Central memory CD8-positive, alpha-beta T cell (primary cell): ENCODE measurements around the gene USP20.
A peak's percentile ranks its signal among the peaks of the same experiment; 100 is the strongest.

Experiments used
- ATAC-seq: fragments of 150-1000 bp; cut with Tn5 transposase; replicated peaks from 2 replicates; pipeline ENCODE4 v1.10.0; 2022; ENCODE audit warnings: mild to moderate bottlenecking, moderate FRiP score, moderate number of reproducible peaks; ENCODE audit not compliant: poor library complexity, severe bottlenecking; ENCODE audit errors: extremely low read depth
- DNase-seq, 2 donors: peaks; one replicate each; pipeline ENCODE4 v3.0.0; 2021; ENCODE audit warnings: low spot score in 2 of 2
- H3K27ac Mint-ChIP-seq: one replicate; pipeline ENCODE4 v1.8.0; 2022; ENCODE audit warnings: low read depth, mild to moderate bottlenecking, moderate library complexity, mixed read lengths
- H3K27me3 Mint-ChIP-seq: one replicate; pipeline ENCODE4 v1.8.0; 2022; ENCODE audit warnings: mixed read lengths
- H3K36me3 Mint-ChIP-seq: one replicate; pipeline ENCODE4 v1.8.0; 2022; ENCODE audit warnings: mild to moderate bottlenecking, moderate library complexity, mixed read lengths; ENCODE audit not compliant: insufficient read depth
- H3K4me1 Mint-ChIP-seq: one replicate; pipeline ENCODE4 v1.8.0; 2022; ENCODE audit warnings: mixed read lengths
- H3K4me3 Mint-ChIP-seq: one replicate; pipeline ENCODE4 v1.8.0; 2022; ENCODE audit warnings: mild to moderate bottlenecking, moderate library complexity, mixed read lengths
- H3K9me3 Mint-ChIP-seq: one replicate; pipeline ENCODE4 v1.8.0; 2022; ENCODE audit warnings: mixed read lengths

The USP20 gene

DNA sequence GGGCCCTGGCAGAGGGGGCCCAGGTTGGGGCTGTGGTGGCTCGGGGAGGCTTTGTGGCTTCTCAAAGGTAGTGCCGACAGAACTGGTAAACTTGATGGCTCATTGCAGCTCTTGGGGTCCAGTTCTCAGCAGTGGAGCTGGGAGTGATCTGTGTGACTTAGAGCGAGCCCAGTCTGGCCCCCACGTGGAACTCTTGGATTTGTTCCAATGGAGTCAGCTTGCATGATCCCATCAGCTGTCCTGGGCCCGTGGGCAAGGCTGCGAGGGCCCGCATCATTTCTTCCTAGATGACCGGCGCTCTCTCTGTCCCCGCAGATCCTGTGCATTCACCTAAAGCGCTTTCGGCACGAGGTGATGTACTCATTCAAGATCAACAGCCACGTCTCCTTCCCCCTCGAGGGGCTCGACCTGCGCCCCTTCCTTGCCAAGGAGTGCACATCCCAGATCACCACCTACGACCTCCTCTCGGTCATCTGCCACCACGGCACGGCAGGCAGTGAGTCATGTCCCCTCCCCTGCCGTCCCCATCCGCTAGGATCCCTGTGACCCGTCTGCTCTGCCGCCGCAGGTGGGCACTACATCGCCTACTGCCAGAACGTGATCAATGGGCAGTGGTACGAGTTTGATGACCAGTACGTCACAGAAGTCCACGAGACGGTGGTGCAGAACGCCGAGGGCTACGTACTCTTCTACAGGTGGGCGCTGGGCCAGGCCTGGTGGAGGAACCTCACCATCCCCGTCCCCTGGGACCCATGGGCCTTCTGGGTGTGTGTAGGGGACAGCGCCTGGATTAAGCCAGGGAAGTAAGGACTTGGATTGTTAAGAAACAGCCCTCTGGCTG lies 39.2 kb downstream of the USP20 start:
- ATAC-seq (no peak), DNase-seq (no peak)
- Mint-ChIP-seq H3K9me3 (no peaks in the 10 kb centered on the region), H3K36me3 (peaks cover 44% of the 10 kb centered on the region), H3K27me3 (no peaks in the 10 kb centered on the region), H3K4me1 (peaks cover 43% of the 10 kb centered on the region), H3K4me3 (peak overlapping the region; percentile 19), H3K27ac (peak overlapping the region; percentile 91)

DNA sequence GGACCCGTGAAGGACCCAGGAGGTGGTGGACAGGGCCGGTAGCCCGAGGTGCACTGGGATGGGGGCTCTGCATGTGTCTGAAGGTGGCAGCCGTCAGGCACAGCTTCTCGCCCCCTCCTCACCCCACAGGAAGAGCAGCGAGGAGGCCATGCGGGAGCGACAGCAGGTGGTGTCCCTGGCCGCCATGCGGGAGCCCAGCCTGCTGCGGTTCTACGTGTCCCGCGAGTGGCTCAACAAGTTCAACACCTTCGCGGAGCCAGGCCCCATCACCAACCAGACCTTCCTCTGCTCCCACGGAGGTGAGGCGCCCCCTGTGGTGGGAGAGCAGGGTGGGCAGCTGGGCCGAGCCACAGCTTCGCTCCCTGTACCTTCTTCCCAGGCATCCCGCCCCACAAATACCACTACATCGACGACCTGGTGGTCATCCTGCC lies 39.9 kb downstream of the USP20 start:
- ATAC-seq: no peak

DNA sequence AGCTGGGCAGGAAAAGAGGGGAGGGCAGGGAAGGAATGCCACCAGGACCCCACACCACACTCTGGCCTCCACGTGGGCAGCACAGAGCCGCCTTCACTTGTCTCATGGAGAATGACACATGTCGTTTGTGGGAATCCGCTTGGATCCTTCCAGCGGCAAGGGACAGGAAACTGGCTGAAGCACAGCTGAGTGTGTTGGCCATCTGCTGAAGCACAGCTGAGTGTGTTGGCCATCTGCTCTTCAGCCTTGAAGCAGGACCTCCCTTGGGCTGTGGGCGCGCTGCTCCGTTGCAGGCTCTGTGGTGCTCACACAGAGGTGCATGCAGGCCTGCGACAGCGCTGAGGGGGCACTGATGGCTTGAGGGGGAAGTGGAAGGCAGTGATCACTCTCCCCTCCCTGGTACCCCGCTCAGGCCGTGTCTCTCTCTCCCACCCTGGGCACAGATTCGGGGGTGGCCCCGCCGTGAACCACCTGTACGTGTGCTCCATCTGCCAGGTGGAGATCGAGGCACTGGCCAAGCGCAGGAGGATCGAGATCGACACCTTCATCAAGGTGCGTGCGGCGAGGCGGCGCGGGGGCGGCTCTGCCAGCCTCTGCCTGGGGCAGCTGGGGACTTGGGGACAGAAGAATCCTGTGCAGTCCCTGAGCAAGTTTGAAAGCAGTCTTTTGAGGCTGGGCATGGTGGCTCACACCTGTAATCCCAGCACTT lies 40.6 kb downstream of the USP20 start:
- Mint-ChIP-seq H3K9me3 (no peaks in the 10 kb centered on the region), H3K27ac (no peak overlapping the region), H3K4me3 (no peak overlapping the region), H3K4me1 (peaks cover 31% of the 10 kb centered on the region), H3K27me3 (no peaks in the 10 kb centered on the region), H3K36me3 (peaks cover 44% of the 10 kb centered on the region)
- no peak for DNase-seq
- no peak for ATAC-seq

More for the DNA sequence above, 39.9 kb downstream of the USP20 start:
- Mint-ChIP-seq H3K27ac (no peak overlapping the region), H3K4me3 (no peak overlapping the region), H3K27me3 (no peaks in the 10 kb centered on the region), H3K4me1 (peaks cover 36% of the 10 kb centered on the region), H3K9me3 (no peaks in the 10 kb centered on the region), H3K36me3 (peaks cover 41% of the 10 kb centered on the region)
- no peak for DNase-seq

DNA sequence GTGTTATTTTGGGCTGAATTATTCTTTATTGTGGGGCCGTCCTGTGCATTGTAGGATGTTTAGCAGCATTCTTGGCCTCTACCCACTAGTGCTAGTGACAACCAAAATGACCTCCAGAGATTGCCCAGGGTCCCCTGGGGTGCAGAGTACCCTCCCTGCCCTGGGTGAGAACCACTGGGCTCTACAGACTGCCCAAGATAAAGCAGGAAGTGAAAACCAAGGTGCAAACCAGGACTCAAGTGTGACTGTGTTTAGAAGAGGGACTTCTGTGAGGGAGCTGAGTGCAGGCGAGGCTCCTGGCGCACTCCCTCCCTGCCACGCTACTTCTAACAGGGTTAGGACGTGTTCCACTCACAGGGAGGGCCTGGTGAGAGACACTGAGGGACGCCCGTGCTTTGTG lies 41.6 kb downstream of the USP20 start:
- H3K9me3 Mint-ChIP-seq: no peaks in the 10 kb centered on the region
- DNase-seq (no peak), ATAC-seq (peak; percentile 67)
- H3K27me3 Mint-ChIP-seq: no peaks in the 10 kb centered on the region
- H3K4me3 Mint-ChIP-seq: peak overlapping the region; percentile 65
- peaks cover 41% of the 10 kb centered on the region for H3K36me3 Mint-ChIP-seq
- peak overlapping the region; percentile 88 for H3K27ac Mint-ChIP-seq
- peaks cover 25% of the 10 kb centered on the region for H3K4me1 Mint-ChIP-seq

DNA sequence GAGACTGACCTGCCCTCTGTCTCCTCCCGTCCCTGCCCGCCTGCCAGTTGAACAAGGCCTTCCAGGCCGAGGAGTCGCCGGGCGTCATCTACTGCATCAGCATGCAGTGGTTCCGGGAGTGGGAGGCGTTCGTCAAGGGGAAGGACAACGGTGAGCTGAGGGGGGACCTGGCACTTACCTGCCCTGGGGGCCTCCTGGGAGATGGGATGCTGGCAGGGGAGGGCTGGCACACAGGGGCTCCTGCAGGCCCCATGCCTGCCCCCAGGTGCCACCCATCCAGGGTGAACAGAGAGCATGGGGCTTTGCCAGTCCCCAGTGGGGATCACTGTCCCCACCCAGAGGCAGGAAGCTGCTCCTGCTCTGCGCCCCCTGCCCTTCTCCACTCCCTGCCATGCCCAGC lies 43.0 kb downstream of the USP20 start:
- Mint-ChIP-seq H3K27me3 (no peaks in the 10 kb centered on the region), H3K4me1 (peaks cover 23% of the 10 kb centered on the region), H3K36me3 (peaks cover 43% of the 10 kb centered on the region), H3K27ac (no peak overlapping the region), H3K9me3 (no peaks in the 10 kb centered on the region), H3K4me3 (no peak overlapping the region)
- ATAC-seq (no peak), DNase-seq (no peak)

DNA sequence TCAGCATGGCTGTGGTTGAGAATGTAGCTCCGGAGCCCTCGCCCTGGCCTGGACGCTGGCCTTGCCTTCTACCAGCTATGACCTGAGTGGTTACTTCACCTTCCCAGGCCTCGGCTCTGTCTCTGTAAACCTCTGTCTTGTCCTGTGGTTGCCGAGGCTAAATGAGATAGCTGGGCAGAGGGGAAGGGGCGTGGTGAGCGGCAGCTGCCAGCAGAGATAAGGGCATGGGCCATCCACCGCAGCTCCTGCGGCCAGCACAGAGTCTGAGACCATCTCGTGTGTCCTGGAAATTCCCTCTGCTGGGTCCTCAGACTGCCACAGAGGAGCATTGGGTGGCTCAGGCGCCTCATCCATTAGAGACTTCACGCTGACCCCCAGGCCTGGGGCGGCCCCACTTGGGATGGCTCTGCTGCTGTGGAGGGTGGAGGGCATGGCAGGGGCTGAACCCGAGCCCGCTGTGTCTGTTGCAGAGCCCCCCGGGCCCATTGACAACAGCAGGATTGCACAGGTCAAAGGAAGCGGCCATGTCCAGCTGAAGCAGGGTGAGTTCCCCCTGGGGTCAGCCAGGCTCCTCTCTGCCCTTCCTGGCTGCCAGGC lies 43.9 kb downstream of the USP20 start:
- H3K36me3 Mint-ChIP-seq: peaks cover 36% of the 10 kb centered on the region
- H3K27me3 Mint-ChIP-seq: no peaks in the 10 kb centered on the region
- H3K4me1 Mint-ChIP-seq: peaks cover 18% of the 10 kb centered on the region
- H3K9me3 Mint-ChIP-seq: no peaks in the 10 kb centered on the region
- ATAC-seq (no peak), DNase-seq (no peak)
- peak overlapping the region; percentile 44 for H3K27ac Mint-ChIP-seq
- H3K4me3 Mint-ChIP-seq: no peak overlapping the region

DNA sequence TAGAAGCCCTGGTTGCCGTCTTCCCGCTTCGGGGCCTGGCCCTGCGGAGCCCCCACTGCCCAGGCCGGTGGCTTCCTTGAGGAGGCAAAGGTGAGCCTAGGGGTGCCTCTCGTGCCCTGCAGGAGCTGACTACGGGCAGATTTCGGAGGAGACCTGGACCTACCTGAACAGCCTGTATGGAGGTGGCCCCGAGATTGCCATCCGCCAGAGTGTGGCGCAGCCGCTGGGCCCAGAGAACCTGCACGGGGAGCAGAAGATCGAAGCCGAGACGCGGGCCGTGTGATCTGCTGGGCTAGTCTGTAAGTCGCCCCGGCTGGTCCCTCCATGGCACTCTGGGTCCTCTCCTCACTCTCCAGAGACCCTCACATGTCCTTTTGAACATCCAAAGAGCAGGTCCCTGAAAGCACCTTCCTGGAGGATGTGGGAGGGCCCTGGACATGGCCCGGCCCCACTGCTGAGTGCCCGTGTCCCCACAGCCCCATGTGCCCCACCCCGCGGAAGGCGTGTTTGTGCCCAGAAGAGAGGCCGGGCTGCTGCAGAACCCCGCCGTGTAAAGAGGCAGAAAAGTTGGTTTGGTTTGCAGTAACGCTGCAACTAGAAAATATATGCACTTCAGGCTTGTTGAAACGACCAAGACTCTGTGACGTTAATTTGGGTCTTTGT lies 44.9 kb downstream of the USP20 start:
- no peak overlapping the region for H3K4me3 Mint-ChIP-seq
- no peaks in the 10 kb centered on the region for H3K9me3 Mint-ChIP-seq
- H3K27me3 Mint-ChIP-seq: no peaks in the 10 kb centered on the region
- ATAC-seq: no peak
- H3K36me3 Mint-ChIP-seq: peaks cover 40% of the 10 kb centered on the region
- H3K4me1 Mint-ChIP-seq: peaks cover 23% of the 10 kb centered on the region
- no peak for DNase-seq
- H3K27ac Mint-ChIP-seq: no peak overlapping the region

DNA sequence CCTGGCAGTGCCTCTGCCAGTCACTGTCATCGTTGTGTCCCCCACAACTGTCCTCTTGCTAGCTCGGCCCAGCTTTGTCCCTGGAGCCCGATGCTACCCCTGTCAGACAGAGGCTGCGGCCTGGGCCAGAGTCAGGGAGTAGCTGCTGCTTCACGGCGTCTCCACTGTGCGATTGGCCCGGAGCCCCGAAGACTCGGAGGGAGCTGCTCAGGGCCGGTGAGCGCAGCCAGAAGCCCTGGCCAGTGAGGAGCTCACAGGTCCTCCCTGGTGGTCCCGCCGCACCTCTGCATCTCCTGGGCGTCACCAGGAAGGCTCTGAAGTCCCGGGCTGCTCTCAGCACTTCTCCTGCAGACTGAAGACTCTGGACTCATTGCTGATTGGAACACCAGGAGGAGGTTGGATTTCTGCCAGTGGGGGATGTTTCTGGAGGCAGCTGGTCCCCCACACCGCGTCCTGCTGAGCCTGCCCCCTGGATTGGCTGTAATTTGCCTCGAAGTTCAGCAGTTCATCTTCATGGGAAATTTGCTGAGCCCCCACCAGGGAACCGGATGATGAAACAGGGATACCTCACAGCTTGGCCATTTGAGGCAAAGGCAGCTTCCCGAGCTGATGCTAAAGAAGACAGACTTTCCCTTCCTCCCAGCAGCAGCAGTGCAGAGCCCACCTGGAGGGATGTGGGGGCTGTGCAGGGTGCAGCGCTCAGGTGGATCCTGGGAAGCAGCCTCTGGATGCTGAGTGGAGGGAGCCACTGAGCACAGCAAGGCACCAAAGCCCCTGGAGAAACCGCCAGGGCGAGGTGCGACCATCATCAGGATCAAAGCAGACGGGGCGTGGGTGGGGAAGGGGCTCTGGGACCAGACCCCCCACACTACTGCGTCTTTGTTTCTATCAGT lies 45.6 kb downstream of the USP20 start:
- H3K36me3 Mint-ChIP-seq: peaks cover 42% of the 10 kb centered on the region
- H3K4me3 Mint-ChIP-seq: no peak overlapping the region
- no peaks in the 10 kb centered on the region for H3K9me3 Mint-ChIP-seq
- no peaks in the 10 kb centered on the region for H3K27me3 Mint-ChIP-seq
- DNase-seq (no peak), ATAC-seq (no peak)
- H3K4me1 Mint-ChIP-seq: peaks cover 31% of the 10 kb centered on the region
- peak overlapping the region; percentile 61 for H3K27ac Mint-ChIP-seq

DNA sequence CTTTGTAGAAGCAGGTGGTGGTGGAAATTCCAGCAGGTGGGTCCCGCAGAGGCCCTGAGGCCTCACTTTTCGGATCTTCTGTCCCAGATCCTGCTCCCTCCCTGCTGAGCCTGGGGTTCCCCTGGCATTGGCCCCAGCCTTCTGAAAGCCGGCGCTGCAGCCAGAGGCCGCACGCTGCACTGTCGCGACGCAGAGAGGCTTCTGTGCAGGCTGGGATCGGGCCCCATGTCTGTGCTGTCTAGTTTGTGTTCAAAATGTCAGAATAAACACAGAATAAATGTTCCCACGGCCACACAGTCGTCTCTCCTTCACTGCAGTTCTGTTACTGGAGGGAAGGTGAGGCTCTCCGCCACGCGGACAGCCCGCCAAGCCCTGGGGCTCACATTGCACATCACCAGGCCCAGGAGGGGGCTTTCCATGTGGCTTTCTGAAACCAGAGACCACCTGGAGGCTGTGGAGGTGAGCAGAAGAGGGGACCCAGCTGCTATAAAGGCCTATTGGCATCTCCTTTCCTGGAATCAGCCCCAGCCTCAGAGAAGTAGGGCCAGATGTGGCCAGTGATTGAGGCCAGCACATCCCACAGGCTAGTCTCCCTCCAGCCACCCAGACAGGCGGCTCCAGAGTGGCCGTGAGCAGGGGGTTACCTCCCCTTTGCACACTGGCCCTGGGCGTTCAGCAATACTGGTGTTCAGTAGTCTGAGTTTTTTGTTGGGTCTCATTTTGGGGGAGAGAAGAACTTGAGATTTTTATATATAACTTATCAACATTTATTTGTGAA lies 46.5 kb downstream of the USP20 start:
- Mint-ChIP-seq H3K9me3 (no peaks in the 10 kb centered on the region), H3K27ac (peak overlapping the region; percentile 44), H3K4me1 (peaks cover 33% of the 10 kb centered on the region), H3K27me3 (no peaks in the 10 kb centered on the region), H3K36me3 (peaks cover 43% of the 10 kb centered on the region), H3K4me3 (no peak overlapping the region)
- ATAC-seq: no peak
- no peak for DNase-seq

DNA sequence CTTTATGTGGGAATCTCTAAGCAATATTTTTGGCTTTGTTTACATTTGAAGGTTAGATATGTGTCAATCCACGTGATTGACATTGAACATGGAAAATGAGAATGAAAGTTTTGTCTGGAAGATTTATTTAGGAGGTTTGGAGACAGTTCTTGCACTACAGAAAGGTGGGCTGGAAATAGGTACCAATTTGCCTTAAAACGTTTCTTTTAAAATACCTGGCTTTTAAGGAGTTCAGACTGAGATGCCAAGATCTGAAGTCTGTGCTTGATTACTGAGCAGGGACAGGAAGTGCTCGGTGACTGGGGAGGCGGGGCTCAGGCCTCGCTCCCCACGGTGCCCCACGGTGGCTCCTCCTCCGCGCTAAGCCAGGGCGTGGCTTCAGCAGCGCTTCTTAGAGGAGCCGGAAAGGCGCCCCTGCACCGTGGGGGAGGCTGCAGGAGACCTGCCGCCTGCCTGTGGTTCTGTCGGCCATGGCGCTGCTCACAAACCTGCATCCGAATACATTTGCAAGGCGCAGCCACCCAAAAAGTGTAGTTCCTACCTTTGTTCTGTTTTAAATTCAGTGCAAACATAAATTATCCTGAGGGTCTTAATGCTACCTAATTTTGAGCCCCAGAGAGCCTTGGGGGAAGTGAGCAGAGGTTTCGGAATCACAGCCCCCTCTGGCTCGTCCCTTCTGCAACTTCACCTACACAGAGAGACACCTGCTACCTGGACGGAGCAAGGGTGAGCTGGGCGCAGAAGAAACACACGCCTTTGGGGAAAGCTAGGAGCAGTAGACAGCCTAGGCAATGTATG lies 49.2 kb downstream of the USP20 start:
- peak; percentile 41 for ATAC-seq
- no peaks in the 10 kb centered on the region for H3K9me3 Mint-ChIP-seq
- H3K4me1 Mint-ChIP-seq: peaks cover 53% of the 10 kb centered on the region
- peak overlapping the region; percentile 99 for H3K27ac Mint-ChIP-seq
- DNase-seq: peak; percentile 92 to 93
- peaks cover 60% of the 10 kb centered on the region for H3K36me3 Mint-ChIP-seq
- H3K27me3 Mint-ChIP-seq: no peaks in the 10 kb centered on the region
- H3K4me3 Mint-ChIP-seq: peak overlapping the region; percentile 93
